Neural crest cell (in vitro differentiated cells): ENCODE measurements around the gene TEX14. TPM values are rescaled to one million over a fixed set of nuclear protein-coding genes. Genes with fewer than 3 reads are reported as not detected.

Experiments used
- DNase-seq: peaks from one replicate; pipeline ENCODE4 v3.0.0; 2021; ENCODE audit warnings: low read depth, mixed read lengths, low spot score
- H3K27ac Mint-ChIP-seq: one replicate; pipeline ENCODE4 v1.8.0; 2021; ENCODE audit warnings: mild to moderate bottlenecking, mixed read lengths; ENCODE audit not compliant: unreplicated experiment
- H3K27me3 Mint-ChIP-seq: 2 replicates; pipeline ENCODE4 v1.8.0; 2021; ENCODE audit warnings: low read depth, mild to moderate bottlenecking, mixed read lengths
- H3K36me3 Mint-ChIP-seq: 2 replicates; pipeline ENCODE4 v1.8.0; 2021; ENCODE audit warnings: low read depth, mild to moderate bottlenecking, mixed read lengths
- H3K4me1 Mint-ChIP-seq: 2 replicates; pipeline ENCODE4 v1.8.0; 2021; ENCODE audit warnings: mixed read lengths
- H3K4me3 Mint-ChIP-seq: one replicate; pipeline ENCODE4 v1.8.0; 2021; ENCODE audit warnings: mild to moderate bottlenecking, mixed read lengths
- H3K9me3 Mint-ChIP-seq: 2 replicates; pipeline ENCODE4 v1.8.0; 2021; ENCODE audit warnings: mixed read lengths
- total RNA-seq: library from RNA; stranded (reverse); gene quantifications from 2 replicates; pipeline ENCODE4 v1.2.1, GENCODE V29; 2021
- TF ChIP-seq, protein P1 (sequence below): fragments of 200-600 bp; sonication (generic); conservative IDR thresholded peaks from 2 replicates; pipeline ENCODE4 v1.5.0; 2021; ENCODE audit warnings: antibody characterized with exemption, mild to moderate bottlenecking

TEX14 gene
- total RNA-seq, 1 donor from 2014 or later = 0.21 TPM

- TF ChIP-seq, protein P1, sequence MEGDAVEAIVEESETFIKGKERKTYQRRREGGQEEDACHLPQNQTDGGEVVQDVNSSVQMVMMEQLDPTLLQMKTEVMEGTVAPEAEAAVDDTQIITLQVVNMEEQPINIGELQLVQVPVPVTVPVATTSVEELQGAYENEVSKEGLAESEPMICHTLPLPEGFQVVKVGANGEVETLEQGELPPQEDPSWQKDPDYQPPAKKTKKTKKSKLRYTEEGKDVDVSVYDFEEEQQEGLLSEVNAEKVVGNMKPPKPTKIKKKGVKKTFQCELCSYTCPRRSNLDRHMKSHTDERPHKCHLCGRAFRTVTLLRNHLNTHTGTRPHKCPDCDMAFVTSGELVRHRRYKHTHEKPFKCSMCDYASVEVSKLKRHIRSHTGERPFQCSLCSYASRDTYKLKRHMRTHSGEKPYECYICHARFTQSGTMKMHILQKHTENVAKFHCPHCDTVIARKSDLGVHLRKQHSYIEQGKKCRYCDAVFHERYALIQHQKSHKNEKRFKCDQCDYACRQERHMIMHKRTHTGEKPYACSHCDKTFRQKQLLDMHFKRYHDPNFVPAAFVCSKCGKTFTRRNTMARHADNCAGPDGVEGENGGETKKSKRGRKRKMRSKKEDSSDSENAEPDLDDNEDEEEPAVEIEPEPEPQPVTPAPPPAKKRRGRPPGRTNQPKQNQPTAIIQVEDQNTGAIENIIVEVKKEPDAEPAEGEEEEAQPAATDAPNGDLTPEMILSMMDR = no peak
- Mint-ChIP-seq H3K9me3 (no peaks in the 10 kb centered on the region), H3K27me3 (no peaks in the 10 kb centered on the region), H3K4me3 (no peak overlapping the region), H3K4me1 (peaks cover 5% of the 10 kb centered on the region), H3K36me3 (no peaks in the 10 kb centered on the region), H3K27ac (no peak overlapping the region)
- no peak for DNase-seq
Measured at GRCh38 chr17:58605986-58606385, 85.9 kb downstream of the TEX14 start.

GRCh38 chr17:58605470-58605869 lies 86.4 kb downstream of the TEX14 start:
- no peaks in the 10 kb centered on the region for H3K9me3 Mint-ChIP-seq
- TF ChIP-seq, protein P1 = no peak
- DNase-seq = no peak
- H3K36me3 Mint-ChIP-seq = no peaks in the 10 kb centered on the region
- peaks cover 5% of the 10 kb centered on the region for H3K4me1 Mint-ChIP-seq
- no peak overlapping the region for H3K4me3 Mint-ChIP-seq
- H3K27me3 Mint-ChIP-seq = no peaks in the 10 kb centered on the region
- no peak overlapping the region for H3K27ac Mint-ChIP-seq

DNA sequence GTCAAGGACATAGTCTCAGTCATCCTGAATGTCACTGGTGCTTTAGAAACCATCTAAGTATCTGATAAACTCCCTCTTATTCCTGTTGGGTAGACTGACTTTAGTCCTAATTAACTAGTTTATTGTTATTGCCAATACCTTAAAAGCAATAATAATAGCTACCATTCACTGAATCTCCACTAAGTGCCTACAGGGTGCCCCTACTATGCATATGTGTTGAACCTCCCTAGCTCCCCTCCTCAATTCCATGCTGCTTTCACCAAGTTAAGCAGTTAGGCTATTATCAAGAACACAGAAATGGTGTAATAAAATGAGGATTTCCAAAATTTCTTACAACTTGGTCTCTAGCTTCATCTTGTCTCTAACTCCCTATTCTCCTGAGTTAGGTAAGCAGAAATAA lies 89.9 kb downstream of the TEX14 start:
- TF ChIP-seq, protein P1 = no peak
- Mint-ChIP-seq H3K9me3 (no peaks in the 10 kb centered on the region), H3K27me3 (no peaks in the 10 kb centered on the region), H3K4me3 (no peak overlapping the region), H3K36me3 (no peaks in the 10 kb centered on the region), H3K27ac (no peak overlapping the region), H3K4me1 (no peaks in the 10 kb centered on the region)
- no peak for DNase-seq

- DNase-seq = no peak
- H3K4me3 Mint-ChIP-seq = no peak overlapping the region
- TF ChIP-seq, protein P1 = no peak
- no peaks in the 10 kb centered on the region for H3K27me3 Mint-ChIP-seq
- no peaks in the 10 kb centered on the region for H3K4me1 Mint-ChIP-seq
- H3K9me3 Mint-ChIP-seq = no peaks in the 10 kb centered on the region
- no peak overlapping the region for H3K27ac Mint-ChIP-seq
- no peaks in the 10 kb centered on the region for H3K36me3 Mint-ChIP-seq
Measured at GRCh38 chr17:58597371-58597770, 94.5 kb downstream of the TEX14 start.

DNA sequence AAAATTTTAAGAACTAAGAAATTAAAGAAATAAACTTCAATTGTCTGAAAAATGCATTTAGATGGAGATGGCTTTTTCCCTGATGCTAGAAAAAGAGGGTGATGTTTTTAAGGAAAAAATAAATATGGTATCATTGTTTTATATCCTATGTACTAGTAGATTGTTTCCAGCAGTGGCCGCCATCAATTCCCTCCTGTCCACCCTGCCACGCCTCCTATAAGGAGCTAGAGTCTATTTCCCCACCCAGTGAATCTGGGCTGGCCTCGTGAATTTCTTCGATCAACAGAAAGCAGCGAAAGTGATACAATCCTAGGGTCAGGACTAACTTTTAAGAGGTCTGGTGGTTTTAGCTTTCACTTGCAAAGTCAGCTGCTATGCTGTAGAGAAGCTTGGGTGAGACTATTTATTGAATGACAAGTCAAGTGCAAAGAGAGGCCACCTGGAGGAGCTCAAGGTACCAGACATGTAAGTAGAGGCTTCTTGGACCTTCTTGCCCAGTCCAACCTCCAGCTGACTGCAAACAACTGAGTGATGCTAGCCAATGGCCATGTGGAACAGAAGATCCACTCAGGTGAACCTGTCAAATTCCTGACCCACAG lies 96.6 kb downstream of the TEX14 start:
- TF ChIP-seq, protein P1 = no peak
- no peak for DNase-seq

More for the DNA sequence above, 96.6 kb downstream of the TEX14 start:
- H3K36me3 Mint-ChIP-seq = no peaks in the 10 kb centered on the region
- H3K4me3 Mint-ChIP-seq = no peak overlapping the region
- H3K27ac Mint-ChIP-seq = no peak overlapping the region
- H3K4me1 Mint-ChIP-seq = no peaks in the 10 kb centered on the region
- H3K27me3 Mint-ChIP-seq = no peaks in the 10 kb centered on the region
- no peaks in the 10 kb centered on the region for H3K9me3 Mint-ChIP-seq
